Body of pancreas (tissue), 4 donors: ENCODE measurements around the gene BTNL9.
"Not testable (repeated sequence)": the region's sequence is repeated elsewhere in the genome, so short reads cannot be mapped to it uniquely, and the experiment has no call there.

Source experiments
- POLR2A ChIP-seq, 3 donors: fragments of 450-650 bp; IDR thresholded peaks; one replicate each; pipeline ENCODE4 v1.6.1; 2016; ENCODE audit warnings: antibody characterized with exemption in 3 of 3, mild to moderate bottlenecking in 2 of 3
- TF ChIP-seq, protein P1 (sequence below), 7 experiments: fragments of 450-650 bp in 4 of 7; fragments of 200-600 bp in 3 of 7; sonication (generic) in 3 of 7; IDR thresholded peaks; one replicate each; pipeline ENCODE4 v1.5.1; 2016 to 2019; ENCODE audit warnings: antibody characterized with exemption in 7 of 7

DNA sequence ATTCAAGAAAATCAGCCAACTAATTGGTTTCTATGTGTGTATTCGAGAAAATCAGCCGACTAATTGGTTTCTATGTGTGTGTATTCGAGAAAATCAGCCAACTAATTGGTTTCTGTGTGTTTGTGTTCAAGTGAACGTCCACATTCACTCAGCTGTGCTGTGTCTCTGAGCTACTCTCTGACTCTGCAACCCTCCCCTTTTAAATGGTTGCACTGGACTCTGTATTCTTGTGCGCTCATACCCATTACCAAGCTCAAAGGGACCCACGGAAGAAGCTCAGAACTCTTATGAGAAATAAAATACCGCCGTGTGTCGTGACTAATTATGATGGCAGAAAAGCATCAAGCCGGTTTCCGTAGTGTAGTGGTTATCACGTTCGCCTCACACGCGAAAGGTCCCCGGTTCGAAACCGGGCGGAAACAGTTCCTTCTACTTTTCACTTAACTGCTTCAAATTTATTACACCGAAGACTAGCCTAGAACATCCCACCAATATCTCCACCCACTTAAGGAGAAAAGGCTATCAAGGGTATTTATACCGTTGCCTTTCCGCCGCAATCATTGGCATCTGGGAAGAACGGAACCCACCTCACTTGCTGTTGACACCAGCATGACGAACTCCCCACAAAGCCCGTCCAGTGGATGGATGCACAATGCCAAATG lies 56.8 kb downstream of the BTNL9 start:
- not testable (repeated sequence) for TF ChIP-seq POLR2A (IDR thresholded peaks at IDR 0.05)
- TF ChIP-seq, protein P1, sequence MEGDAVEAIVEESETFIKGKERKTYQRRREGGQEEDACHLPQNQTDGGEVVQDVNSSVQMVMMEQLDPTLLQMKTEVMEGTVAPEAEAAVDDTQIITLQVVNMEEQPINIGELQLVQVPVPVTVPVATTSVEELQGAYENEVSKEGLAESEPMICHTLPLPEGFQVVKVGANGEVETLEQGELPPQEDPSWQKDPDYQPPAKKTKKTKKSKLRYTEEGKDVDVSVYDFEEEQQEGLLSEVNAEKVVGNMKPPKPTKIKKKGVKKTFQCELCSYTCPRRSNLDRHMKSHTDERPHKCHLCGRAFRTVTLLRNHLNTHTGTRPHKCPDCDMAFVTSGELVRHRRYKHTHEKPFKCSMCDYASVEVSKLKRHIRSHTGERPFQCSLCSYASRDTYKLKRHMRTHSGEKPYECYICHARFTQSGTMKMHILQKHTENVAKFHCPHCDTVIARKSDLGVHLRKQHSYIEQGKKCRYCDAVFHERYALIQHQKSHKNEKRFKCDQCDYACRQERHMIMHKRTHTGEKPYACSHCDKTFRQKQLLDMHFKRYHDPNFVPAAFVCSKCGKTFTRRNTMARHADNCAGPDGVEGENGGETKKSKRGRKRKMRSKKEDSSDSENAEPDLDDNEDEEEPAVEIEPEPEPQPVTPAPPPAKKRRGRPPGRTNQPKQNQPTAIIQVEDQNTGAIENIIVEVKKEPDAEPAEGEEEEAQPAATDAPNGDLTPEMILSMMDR (IDR thresholded peaks at IDR 0.05), result not testable (repeated sequence)
